ENCODE data around the gene VPS37D.

DNA sequence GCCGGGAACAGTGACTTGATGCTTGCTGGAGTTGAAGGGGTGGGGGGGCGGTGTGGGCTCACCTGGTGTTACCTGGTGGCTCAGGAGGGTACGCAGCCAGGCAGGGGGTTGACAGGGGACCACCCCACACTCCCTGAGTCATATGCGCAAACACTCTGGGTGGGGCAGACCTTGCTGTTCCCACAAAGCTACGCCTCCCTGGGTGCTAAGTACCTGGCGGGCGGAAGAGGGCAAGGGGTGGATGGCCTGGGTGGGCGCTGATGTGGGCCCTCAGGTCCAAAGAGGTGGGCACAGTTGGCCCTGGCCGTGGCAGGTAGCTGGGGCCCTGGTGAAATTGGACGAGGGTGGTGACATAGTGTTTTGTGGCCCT lies 37.9 kb downstream of the VPS37D start:
- TF ChIP-seq, protein P1, sequence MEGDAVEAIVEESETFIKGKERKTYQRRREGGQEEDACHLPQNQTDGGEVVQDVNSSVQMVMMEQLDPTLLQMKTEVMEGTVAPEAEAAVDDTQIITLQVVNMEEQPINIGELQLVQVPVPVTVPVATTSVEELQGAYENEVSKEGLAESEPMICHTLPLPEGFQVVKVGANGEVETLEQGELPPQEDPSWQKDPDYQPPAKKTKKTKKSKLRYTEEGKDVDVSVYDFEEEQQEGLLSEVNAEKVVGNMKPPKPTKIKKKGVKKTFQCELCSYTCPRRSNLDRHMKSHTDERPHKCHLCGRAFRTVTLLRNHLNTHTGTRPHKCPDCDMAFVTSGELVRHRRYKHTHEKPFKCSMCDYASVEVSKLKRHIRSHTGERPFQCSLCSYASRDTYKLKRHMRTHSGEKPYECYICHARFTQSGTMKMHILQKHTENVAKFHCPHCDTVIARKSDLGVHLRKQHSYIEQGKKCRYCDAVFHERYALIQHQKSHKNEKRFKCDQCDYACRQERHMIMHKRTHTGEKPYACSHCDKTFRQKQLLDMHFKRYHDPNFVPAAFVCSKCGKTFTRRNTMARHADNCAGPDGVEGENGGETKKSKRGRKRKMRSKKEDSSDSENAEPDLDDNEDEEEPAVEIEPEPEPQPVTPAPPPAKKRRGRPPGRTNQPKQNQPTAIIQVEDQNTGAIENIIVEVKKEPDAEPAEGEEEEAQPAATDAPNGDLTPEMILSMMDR (optimal IDR thresholded peaks at IDR 0.05 in 1 of 3, IDR thresholded peaks at IDR 0.05 in 1 of 3, conservative IDR thresholded peaks at IDR 0.05 in 1 of 3; ENCODE audit: extremely low read depth in 1 of 3, insufficient read depth in 2 of 3, low read length in 3 of 3): no peak
- no peak for TF ChIP-seq EZH2 (IDR thresholded peaks at IDR 0.05; ENCODE audit: low read length)
